Heart left ventricle (tissue), 13 donors: ENCODE results near the gene IGSF22.

Source experiments
- POLR2A ChIP-seq, 2 donors: fragments of 450-650 bp; IDR thresholded peaks; one replicate each; pipeline ENCODE4 v1.6.1; 2017; ENCODE audit warnings: antibody characterized with exemption in 2 of 2, mild to moderate bottlenecking in 2 of 2, moderate library complexity in 2 of 2
- TF ChIP-seq, protein P1 (sequence below), 12 donors: fragments of 200-600 bp; sonication (generic) in 4 of 12; IDR thresholded peaks; one replicate each; pipeline versions ENCODE4 v1.5.0 to v1.8.0; 2018 to 2022; ENCODE audit warnings: antibody characterized with exemption in 12 of 12, mild to moderate bottlenecking in 5 of 12
- donor health status: ischemic (EF 13 %, LVEDD 7.1; RV severe dilation, severe dysfunction).
- donor health status: DM: no; HTN: yes; CAD: no.
- donor health status: DM: no; HTN: no; CAD: no.
- donor health status: ischemic (EF 25% LVEDD 6.9; RV normal size, moderate dysfunction).
- donor health status: ischemic (EF 25% LVEDD 5.7; RV mildly dilated, moderate dysfunction).
- donor health status: ischemic (EF 35%, LVEDD 5.7; RV mildly dilated, moderate dysfunction).
- donor health status: nonischemic (EF 11% LVEDD 7.7; RV severe dilation, severe dysfunction).
- donor health status: DM: yes; HTN: yes; CAD: no.
- donor health status: PGD.
- donor health status: ischemic (EF 29% LVEDD 5.4; RV normal size, mild dysfunction).
- donor health status: nonischemic (EF 23%, LVEDD 6.1; RV moderate dilation, normal function).

DNA sequence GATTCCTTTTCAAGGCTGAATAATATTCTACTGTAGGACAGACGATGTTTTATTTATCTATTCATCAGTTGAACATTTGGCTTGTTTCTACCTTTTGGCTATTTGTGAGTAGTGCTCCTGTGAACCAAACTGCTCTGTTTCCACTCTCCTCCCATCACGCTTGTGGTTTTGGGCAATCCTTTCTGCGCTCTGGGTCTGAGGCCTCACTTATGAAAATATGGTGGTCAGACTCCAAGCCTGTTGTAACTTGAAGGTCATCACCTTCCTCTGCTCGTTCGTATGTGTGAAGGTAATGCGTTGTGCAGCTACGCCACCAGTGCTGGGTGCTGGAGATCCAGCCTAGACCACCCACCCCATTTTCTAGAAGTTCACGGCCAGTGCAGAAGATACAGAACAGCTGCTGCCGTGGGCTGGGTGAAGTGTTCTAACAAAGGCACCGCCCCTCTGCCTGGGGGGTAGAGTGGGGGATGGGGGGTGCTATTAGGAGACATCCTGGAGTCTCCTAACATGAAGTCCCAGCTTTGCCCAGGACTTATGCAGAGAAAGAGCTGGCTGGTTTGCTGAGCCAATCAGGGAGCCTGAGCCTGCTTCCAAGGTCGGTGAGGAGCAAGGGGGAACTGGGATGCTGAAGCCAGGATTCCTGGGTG is 44.6 kb upstream of the IGSF22 start:
- TF ChIP-seq, protein P1, sequence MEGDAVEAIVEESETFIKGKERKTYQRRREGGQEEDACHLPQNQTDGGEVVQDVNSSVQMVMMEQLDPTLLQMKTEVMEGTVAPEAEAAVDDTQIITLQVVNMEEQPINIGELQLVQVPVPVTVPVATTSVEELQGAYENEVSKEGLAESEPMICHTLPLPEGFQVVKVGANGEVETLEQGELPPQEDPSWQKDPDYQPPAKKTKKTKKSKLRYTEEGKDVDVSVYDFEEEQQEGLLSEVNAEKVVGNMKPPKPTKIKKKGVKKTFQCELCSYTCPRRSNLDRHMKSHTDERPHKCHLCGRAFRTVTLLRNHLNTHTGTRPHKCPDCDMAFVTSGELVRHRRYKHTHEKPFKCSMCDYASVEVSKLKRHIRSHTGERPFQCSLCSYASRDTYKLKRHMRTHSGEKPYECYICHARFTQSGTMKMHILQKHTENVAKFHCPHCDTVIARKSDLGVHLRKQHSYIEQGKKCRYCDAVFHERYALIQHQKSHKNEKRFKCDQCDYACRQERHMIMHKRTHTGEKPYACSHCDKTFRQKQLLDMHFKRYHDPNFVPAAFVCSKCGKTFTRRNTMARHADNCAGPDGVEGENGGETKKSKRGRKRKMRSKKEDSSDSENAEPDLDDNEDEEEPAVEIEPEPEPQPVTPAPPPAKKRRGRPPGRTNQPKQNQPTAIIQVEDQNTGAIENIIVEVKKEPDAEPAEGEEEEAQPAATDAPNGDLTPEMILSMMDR (IDR thresholded peaks at IDR 0.05) = no peak
- no peak for TF ChIP-seq POLR2A (IDR thresholded peaks at IDR 0.05)
